Gastroesophageal sphincter (tissue), 3 donors: Measurements from ENCODE around the gene TUBGCP6.

Experiments
- POLR2AphosphoS5 ChIP-seq: sonication (generic); formaldehyde crosslinking; IDR thresholded peaks from one replicate; pipeline ENCODE4 v1.6.1; 2017; ENCODE audit warnings: antibody characterized with exemption
- TF ChIP-seq, protein P1 (sequence below), 4 experiments: fragments of 200-600 bp in 2 of 4; fragments of 450-650 bp in 2 of 4; sonication (generic) in 1 of 4; IDR thresholded peaks; one replicate each; pipeline ENCODE4 v1.5.1; 2017 to 2019; ENCODE audit warnings: antibody characterized with exemption in 4 of 4, mild to moderate bottlenecking in 2 of 4, moderate library complexity in 2 of 4

DNA sequence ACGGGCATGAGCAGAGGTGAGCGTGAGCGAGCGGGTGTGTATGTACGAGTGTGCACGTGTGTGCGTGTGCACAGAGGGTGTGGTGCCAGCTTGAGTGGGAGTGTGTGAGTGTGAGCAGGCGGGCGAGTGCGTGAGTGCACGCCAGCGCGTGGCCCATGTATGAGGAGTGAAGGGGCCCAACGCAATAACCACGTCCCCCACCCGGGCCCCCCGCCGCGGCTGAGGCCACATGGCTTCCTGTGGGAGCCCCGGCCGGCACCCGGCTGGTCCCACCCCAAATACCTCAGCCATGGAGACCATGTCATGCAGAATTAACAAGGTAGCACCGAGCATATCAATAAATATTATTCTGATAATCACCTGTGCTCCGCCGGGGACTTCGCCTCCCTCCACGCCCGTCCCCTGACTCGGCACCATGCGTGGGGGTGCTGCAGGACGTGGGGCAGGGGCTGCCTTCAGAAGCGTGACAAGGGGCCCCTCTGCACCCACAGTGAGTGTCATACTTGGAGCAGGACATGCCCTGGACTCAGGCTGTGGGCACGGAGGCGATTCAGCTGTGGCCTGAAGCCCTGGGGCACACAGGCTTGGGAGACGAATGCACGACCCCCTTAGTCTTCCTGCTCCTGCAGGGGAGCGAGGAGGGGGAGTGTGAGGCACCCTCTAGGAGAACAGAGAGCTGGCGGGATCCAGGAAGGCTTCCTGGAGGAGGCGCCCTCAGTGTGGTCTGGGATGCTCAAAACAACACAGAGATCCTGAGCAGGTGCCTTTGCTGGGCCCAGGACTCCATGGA lies 64.7 kb downstream of the TUBGCP6 start:
- TF ChIP-seq, protein P1, sequence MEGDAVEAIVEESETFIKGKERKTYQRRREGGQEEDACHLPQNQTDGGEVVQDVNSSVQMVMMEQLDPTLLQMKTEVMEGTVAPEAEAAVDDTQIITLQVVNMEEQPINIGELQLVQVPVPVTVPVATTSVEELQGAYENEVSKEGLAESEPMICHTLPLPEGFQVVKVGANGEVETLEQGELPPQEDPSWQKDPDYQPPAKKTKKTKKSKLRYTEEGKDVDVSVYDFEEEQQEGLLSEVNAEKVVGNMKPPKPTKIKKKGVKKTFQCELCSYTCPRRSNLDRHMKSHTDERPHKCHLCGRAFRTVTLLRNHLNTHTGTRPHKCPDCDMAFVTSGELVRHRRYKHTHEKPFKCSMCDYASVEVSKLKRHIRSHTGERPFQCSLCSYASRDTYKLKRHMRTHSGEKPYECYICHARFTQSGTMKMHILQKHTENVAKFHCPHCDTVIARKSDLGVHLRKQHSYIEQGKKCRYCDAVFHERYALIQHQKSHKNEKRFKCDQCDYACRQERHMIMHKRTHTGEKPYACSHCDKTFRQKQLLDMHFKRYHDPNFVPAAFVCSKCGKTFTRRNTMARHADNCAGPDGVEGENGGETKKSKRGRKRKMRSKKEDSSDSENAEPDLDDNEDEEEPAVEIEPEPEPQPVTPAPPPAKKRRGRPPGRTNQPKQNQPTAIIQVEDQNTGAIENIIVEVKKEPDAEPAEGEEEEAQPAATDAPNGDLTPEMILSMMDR (IDR thresholded peaks at IDR 0.05) = no peak
- TF ChIP-seq POLR2AphosphoS5 = no peak
